ENCODE results near the gene SERPIND1.

SERPIND1 gene

GRCh38 chr22:20793748-20794649 lies 20.1 kb downstream of the SERPIND1 start:
- FAIRE-seq = no peak

GRCh38 chr22:20794650-20795413 lies 20.9 kb downstream of the SERPIND1 start:
- no peak for FAIRE-seq

GRCh38 chr22:20796731-20797130 lies 22.8 kb downstream of the SERPIND1 start:
- FAIRE-seq = no peak

- no peak for FAIRE-seq
Observed at GRCh38 chr22:20798218-20798617, 24.3 kb downstream of the SERPIND1 start.

GRCh38 chr22:20798974-20799373 lies 25.1 kb downstream of the SERPIND1 start:
- FAIRE-seq = no peak

GRCh38 chr22:20799449-20799848 lies 25.5 kb downstream of the SERPIND1 start:
- FAIRE-seq = no peak

GRCh38 chr22:20802452-20802851 lies 28.5 kb downstream of the SERPIND1 start:
- FAIRE-seq = no peak

GRCh38 chr22:20802922-20803553 lies 29.1 kb downstream of the SERPIND1 start:
- FAIRE-seq = no peak

- FAIRE-seq = no peak
Observed at GRCh38 chr22:20803696-20804324, 29.9 kb downstream of the SERPIND1 start.

GRCh38 chr22:20804650-20805049 lies 30.7 kb downstream of the SERPIND1 start:
- no peak for FAIRE-seq

- FAIRE-seq = no peak
Observed at GRCh38 chr22:20805972-20806471, 32.1 kb downstream of the SERPIND1 start.

- no peak for FAIRE-seq
Observed at GRCh38 chr22:20807315-20807752, 33.4 kb downstream of the SERPIND1 start.

- FAIRE-seq = no peak
Observed at GRCh38 chr22:20808844-20809243, 34.9 kb downstream of the SERPIND1 start.

- no peak for FAIRE-seq
Observed at GRCh38 chr22:20809538-20810185, 35.7 kb downstream of the SERPIND1 start.

GRCh38 chr22:20810645-20811044 lies 36.7 kb downstream of the SERPIND1 start:
- no peak for FAIRE-seq

GRCh38 chr22:20811171-20811570 lies 37.3 kb downstream of the SERPIND1 start:
- FAIRE-seq = no peak

GRCh38 chr22:20811971-20812660 lies 38.2 kb downstream of the SERPIND1 start:
- no peak for FAIRE-seq

GRCh38 chr22:20813056-20813455 lies 39.1 kb downstream of the SERPIND1 start:
- FAIRE-seq = no peak

- FAIRE-seq = no peak
Observed at GRCh38 chr22:20814221-20814808, 40.4 kb downstream of the SERPIND1 start.

- FAIRE-seq = no peak
Observed at GRCh38 chr22:20815477-20816050, 41.7 kb downstream of the SERPIND1 start.

GRCh38 chr22:20816559-20816958 lies 42.6 kb downstream of the SERPIND1 start:
- FAIRE-seq = no peak

Data from G401.6 (cell line).